Activated naive CD4-positive, alpha-beta T cell treated with Interleukin-2 at 50 U/mL for 16 hours (primary cell): ENCODE data around the gene HNRNPA2B1.

ENCODE experiments used
- DNase-seq: peaks from one replicate; pipeline ENCODE4 v3.0.0-alpha.2; 2020

The HNRNPA2B1 gene

GRCh38 chr7:26141077-26141476 is 59.5 kb downstream of the HNRNPA2B1 start:
- DNase-seq = no peak

GRCh38 chr7:26140380-26140779 is 60.2 kb downstream of the HNRNPA2B1 start:
- no peak for DNase-seq
